Liver (tissue), 9 donors: ENCODE data around the gene MYH11. TPM values are rescaled to one million over a fixed set of nuclear protein-coding genes. Genes with fewer than 3 reads are reported as not detected.

Experiments used
- DNase-seq: peaks from one replicate; pipeline ENCODE4 v3.0.0-alpha.2; 2017; ENCODE audit warnings: low spot score
- H3K27ac ChIP-seq, 2 donors: one replicate each; pipeline ENCODE4 v1.7.0; 2013; ENCODE audit warnings: inconsistent platforms in 2 of 2, low read length in 2 of 2, control low read depth in 1 of 2, low read depth in 1 of 2, mild to moderate bottlenecking in 1 of 2
- H3K27me3 ChIP-seq, 4 donors: one replicate each; pipeline versions ENCODE4 v1.6.1 to v1.7.0; 2013; ENCODE audit warnings: low read length in 3 of 4, inconsistent platforms in 1 of 4, mild to moderate bottlenecking in 1 of 4, moderate library complexity in 1 of 4; ENCODE audit not compliant: control insufficient read depth in 4 of 4, insufficient read depth in 4 of 4
- H3K36me3 ChIP-seq, 4 donors: one replicate each; pipeline versions ENCODE4 v1.6.1 to v1.7.0; 2013; ENCODE audit warnings: low read length in 3 of 4, mild to moderate bottlenecking in 3 of 4, low read depth in 1 of 4, moderate library complexity in 1 of 4; ENCODE audit not compliant: control insufficient read depth in 4 of 4, insufficient read depth in 3 of 4
- H3K4me1 ChIP-seq, 4 donors: one replicate each; pipeline versions ENCODE4 v1.6.1 to v1.7.0; 2013; ENCODE audit warnings: low read length in 3 of 4, mild to moderate bottlenecking in 3 of 4, moderate library complexity in 1 of 4; ENCODE audit not compliant: control insufficient read depth in 4 of 4, insufficient read depth in 4 of 4
- H3K4me3 ChIP-seq, 3 donors: one replicate each; pipeline versions ENCODE4 v1.6.1 to v1.7.0; 2013; ENCODE audit warnings: low read length in 3 of 3, control low read depth in 1 of 3, low read depth in 1 of 3, mild to moderate bottlenecking in 1 of 3
- H3K9ac ChIP-seq, 2 donors: one replicate each; pipeline ENCODE4 v1.7.0; 2013; ENCODE audit warnings: low read length in 2 of 2, mild to moderate bottlenecking in 2 of 2, moderate library complexity in 2 of 2, control low read depth in 1 of 2, low read depth in 1 of 2
- H3K9me3 ChIP-seq, 4 donors: one replicate each; pipeline versions ENCODE4 v1.6.1 to v1.7.0; 2013; ENCODE audit warnings: low read length in 3 of 4; ENCODE audit not compliant: control insufficient read depth in 4 of 4
- CTCF ChIP-seq: fragments of 150-350 bp; IDR thresholded peaks from 2 replicates; pipeline ENCODE4 v1.5.1; 2017; ENCODE audit warnings: improper control_type of control experiment, low read depth, low read length; ENCODE audit not compliant: missing input control
- EGR1 ChIP-seq, 2 donors: IDR thresholded peaks; 2 replicates each; pipeline ENCODE4 v1.6.1; 2016 to 2018; ENCODE audit warnings: antibody characterized with exemption in 2 of 2, low read depth in 2 of 2
- FOXA1 ChIP-seq: IDR thresholded peaks from 2 replicates; pipeline ENCODE4 v1.6.1; 2016; ENCODE audit warnings: antibody characterized with exemption
- HNF4A ChIP-seq, 2 donors: conservative IDR thresholded peaks; 2 replicates each; pipeline ENCODE4 v1.6.1; 2016; ENCODE audit warnings: antibody characterized with exemption in 2 of 2, mild to moderate bottlenecking in 2 of 2
- HNF4G ChIP-seq: IDR thresholded peaks from 2 replicates; pipeline ENCODE4 v1.6.1; 2016; ENCODE audit warnings: antibody characterized with exemption
- MAX ChIP-seq: IDR thresholded peaks from 2 replicates; pipeline ENCODE4 v1.6.1; 2016; ENCODE audit warnings: antibody characterized with exemption
- RAD21 ChIP-seq, 2 donors: IDR thresholded peaks; 2 replicates each; pipeline ENCODE4 v1.6.1; 2016; ENCODE audit warnings: antibody characterized with exemption in 2 of 2, mild to moderate bottlenecking in 2 of 2
- TAF1 ChIP-seq: conservative IDR thresholded peaks from 2 replicates; pipeline ENCODE4 v1.6.1; 2016; ENCODE audit warnings: antibody characterized with exemption, mild to moderate bottlenecking
- YY1 ChIP-seq: IDR thresholded peaks from 2 replicates; pipeline ENCODE4 v1.6.1; 2016; ENCODE audit warnings: antibody characterized with exemption, mild to moderate bottlenecking
- ZBTB33 ChIP-seq: IDR thresholded peaks from 2 replicates; pipeline ENCODE4 v1.6.1; 2016; ENCODE audit warnings: antibody characterized with exemption
- WGBS: extraction: QIAGEN DNeasy Blood & Tissue Kit; methylation state at CpG from one replicate; pipeline ENCODE4 v1.1.7; 2013; 5-methylcytosine and 5-hydroxymethylcytosine counted together
- polyA plus RNA-seq, 2 donors: library from polyadenylated mRNA; stranded (reverse) in 1 of 2; unstranded in 1 of 2; fragments of 200-250 nt in 1 of 2; fragments of >200 nt in 1 of 2; fragmentation: Nextera tagmentation in 1 of 2; extraction: Ambion mirVana in 1 of 2; gene quantifications; one replicate each; pipeline versions ENCODE4 v1.2.1 to v1.2.3, GENCODE V29; 2013 to 2015
- total RNA-seq, 2 donors: library from RNA; depleted of rRNA; stranded (reverse); fragments of >200 nt; gene quantifications; one replicate each; pipeline ENCODE4 v1.2.3, GENCODE V29; 2014
- donor health status: healthy.
- donor health status: healthy.
- donor health status: healthy.
- donor health status: healthy.
- donor health status: healthy.

MYH11 gene
- total and polyA plus RNA-seq, 4 donors, result 0.51 to 33.7 (median 4.0) TPM

- no peak for DNase-seq
- WGBS, result 91% methylated on average over 7 of the region's 7 CpGs
- Histone ChIP-seq H3K27ac (no peak overlapping the region), H3K9me3 (no peaks in the 10 kb centered on the region), H3K27me3 (no peaks in the 10 kb centered on the region), H3K36me3 (no peaks in the 10 kb centered on the region), H3K4me1 (no peaks in the 10 kb centered on the region), H3K4me3 (no peak overlapping the region), H3K9ac (no peak overlapping the region)
- no peak for TF ChIP-seq HNF4A (conservative IDR thresholded peaks at IDR 0.05)
- no peak for TF ChIP-seq FOXA1
- no peak for TF ChIP-seq YY1
- no peak for TF ChIP-seq MAX
- no peak for TF ChIP-seq ZBTB33
- no peak for TF ChIP-seq HNF4G
Measured at GRCh38 chr16:15751940-15752339, 104.9 kb downstream of the MYH11 start.

- DNase-seq, result no peak
- 90% methylated on average over 18 of the region's 18 CpGs for WGBS
- no peak overlapping the region for H3K27ac ChIP-seq
Measured at GRCh38 chr16:15749985-15750384, 106.8 kb downstream of the MYH11 start.

More at GRCh38 chr16:15749985-15750384, 106.8 kb downstream of the MYH11 start:
- Histone ChIP-seq H3K27me3 (no peaks in the 10 kb centered on the region), H3K9ac (no peak overlapping the region), H3K4me1 (no peaks in the 10 kb centered on the region), H3K4me3 (no peak overlapping the region), H3K36me3 (no peaks in the 10 kb centered on the region), H3K9me3 (no peaks in the 10 kb centered on the region)
- TF ChIP-seq CTCF (no peak), ZBTB33 (no peak), TAF1 (no peak), EGR1 (IDR thresholded peaks at IDR 0.05; ENCODE audit: low read depth in 2 of 2) (no peak), RAD21 (IDR thresholded peaks at IDR 0.05) (no peak)
